HUES64 (cell line): ENCODE results near the gene IGLL5.

Source experiments
- H3K27ac ChIP-seq: 2 replicates; pipeline ENCODE4 v1.7.0; 2013; ENCODE audit warnings: low read depth, low read length, inconsistent platforms
- H3K27me3 ChIP-seq: 2 replicates; pipeline ENCODE4 v1.6.1; 2013; ENCODE audit warnings: mild to moderate bottlenecking, low read length; ENCODE audit not compliant: insufficient read depth
- H3K36me3 ChIP-seq: 2 replicates; pipeline ENCODE4 v1.6.1; 2013; ENCODE audit warnings: mild to moderate bottlenecking, low read length; ENCODE audit not compliant: insufficient read depth
- H3K4me1 ChIP-seq: 2 replicates; pipeline ENCODE4 v1.6.1; 2013; ENCODE audit warnings: mild to moderate bottlenecking, low read length, moderate library complexity; ENCODE audit not compliant: insufficient read depth
- H3K4me3 ChIP-seq: 2 replicates; pipeline ENCODE4 v1.5.1; 2013; ENCODE audit warnings: mild to moderate bottlenecking, low read length, moderate library complexity
- H3K9ac ChIP-seq: 2 replicates; pipeline ENCODE4 v1.6.1; 2013; ENCODE audit warnings: mild to moderate bottlenecking, low read depth, low read length
- H3K9me3 ChIP-seq: 2 replicates; pipeline ENCODE4 v1.6.1; 2013; ENCODE audit warnings: low read depth, low read length; ENCODE audit not compliant: insufficient read depth
- WGBS: fragments of 150-250, 120-280 bp; methylation state at CpG from one replicate; pipeline ENCODE4 v1.1.7; 2013; ENCODE audit warnings: missing lambda C conversion rate; 5-methylcytosine and 5-hydroxymethylcytosine counted together

IGLL5 gene

DNA sequence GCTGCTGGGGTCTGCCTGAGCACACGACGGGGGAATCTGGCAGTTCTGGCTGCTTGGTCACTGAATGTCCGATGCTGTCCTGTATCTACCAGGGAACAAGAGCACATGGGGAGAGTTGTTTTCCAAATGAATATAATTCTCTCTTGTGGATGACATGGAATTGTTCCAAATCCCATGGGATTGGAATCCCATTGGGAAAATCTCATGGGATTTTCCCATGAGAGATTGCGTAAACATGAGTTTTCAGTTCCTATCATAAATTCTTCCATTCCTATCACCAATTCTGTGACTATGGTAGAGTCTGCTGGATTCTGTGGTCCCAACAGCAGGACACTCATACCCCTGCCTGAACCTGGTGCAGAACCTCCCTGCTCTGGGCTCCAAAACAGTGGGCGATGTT lies 35.6 kb upstream of the IGLL5 start:
- Histone ChIP-seq H3K27ac (no peak overlapping the region), H3K9ac (no peak overlapping the region), H3K4me3 (no peak overlapping the region), H3K4me1 (no peaks in the 10 kb centered on the region), H3K36me3 (no peaks in the 10 kb centered on the region), H3K9me3 (no peaks in the 10 kb centered on the region), H3K27me3 (peaks cover 50% of the 10 kb centered on the region)
- WGBS, result 88% methylated on average over 4 of the region's 5 CpGs

DNA sequence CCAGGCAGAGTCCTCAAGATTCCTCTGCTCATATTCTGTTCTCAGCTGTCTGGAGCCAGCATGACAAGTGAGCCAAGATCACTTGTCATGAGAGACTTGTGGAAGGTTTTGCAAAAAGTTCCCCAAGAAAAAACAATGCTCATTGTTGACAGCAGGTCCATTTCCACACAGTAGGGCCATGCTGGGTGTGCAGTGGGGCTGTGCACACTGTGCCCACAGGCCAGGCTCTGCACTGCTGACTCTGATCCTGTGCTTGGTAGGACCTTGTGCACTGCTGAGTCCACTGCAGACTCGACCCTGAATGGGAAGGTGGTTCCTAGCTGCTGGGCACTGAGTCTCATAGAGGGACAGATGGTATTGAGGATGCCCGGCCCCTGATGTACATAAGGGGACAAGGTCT lies 33.9 kb upstream of the IGLL5 start:
- H3K4me1 ChIP-seq, result no peaks in the 10 kb centered on the region
- 82% methylated on average over 2 of the region's 2 CpGs for WGBS
- no peak overlapping the region for H3K9ac ChIP-seq
- no peaks in the 10 kb centered on the region for H3K9me3 ChIP-seq
- H3K4me3 ChIP-seq, result no peak overlapping the region
- no peaks in the 10 kb centered on the region for H3K36me3 ChIP-seq
- H3K27ac ChIP-seq, result no peak overlapping the region
- peaks cover 55% of the 10 kb centered on the region for H3K27me3 ChIP-seq

DNA sequence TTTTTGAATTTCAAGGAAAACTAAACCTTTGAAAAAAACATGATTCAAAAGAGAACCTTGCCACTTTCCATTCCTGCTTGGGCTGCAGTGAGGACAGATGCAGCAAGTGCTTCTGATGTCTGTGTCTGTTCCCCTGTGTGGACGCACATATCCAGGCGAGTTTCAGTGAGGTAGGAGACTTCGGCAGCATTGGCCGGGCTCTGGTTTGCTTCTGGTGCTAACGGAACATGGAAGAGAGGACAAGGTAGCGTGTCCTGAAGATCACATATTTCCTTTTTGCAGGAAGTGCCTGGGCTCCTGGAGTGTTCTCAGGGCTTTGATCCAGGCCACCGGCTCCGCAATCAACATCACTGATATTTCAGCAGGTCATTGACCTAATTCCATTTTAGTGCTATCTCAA lies 33.1 kb upstream of the IGLL5 start:
- H3K4me3 ChIP-seq, result no peak overlapping the region
- H3K9me3 ChIP-seq, result no peaks in the 10 kb centered on the region
- peaks cover 61% of the 10 kb centered on the region for H3K27me3 ChIP-seq
- no peaks in the 10 kb centered on the region for H3K36me3 ChIP-seq
- no peak overlapping the region for H3K27ac ChIP-seq
- no peaks in the 10 kb centered on the region for H3K4me1 ChIP-seq
- H3K9ac ChIP-seq, result no peak overlapping the region
- WGBS, result 92% methylated on average over 8 of the region's 8 CpGs

DNA sequence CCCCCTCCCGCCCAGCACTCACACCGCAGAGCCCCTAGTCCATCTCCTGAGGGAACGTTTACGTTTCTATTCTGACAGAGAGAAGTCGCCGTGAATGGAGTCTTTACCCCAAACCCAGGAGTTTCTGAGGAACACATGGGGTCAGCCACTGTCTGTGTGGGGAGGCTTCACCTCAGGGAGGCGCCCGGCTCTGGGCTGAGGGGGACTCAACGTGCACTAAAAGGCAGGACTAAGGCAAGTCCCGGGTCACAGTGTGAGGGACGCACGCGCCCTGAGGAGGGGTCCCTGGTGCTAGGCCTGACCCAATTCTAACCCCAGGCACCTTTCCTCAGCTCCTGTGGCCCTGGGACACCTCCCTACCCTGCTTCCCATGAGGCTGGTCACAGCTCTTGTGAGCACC lies 32.5 kb upstream of the IGLL5 start:
- Histone ChIP-seq H3K4me3 (no peak overlapping the region), H3K4me1 (no peaks in the 10 kb centered on the region), H3K9me3 (no peaks in the 10 kb centered on the region), H3K9ac (no peak overlapping the region), H3K36me3 (no peaks in the 10 kb centered on the region), H3K27me3 (peaks cover 66% of the 10 kb centered on the region), H3K27ac (no peak overlapping the region)
- 86% methylated on average over 13 of the region's 13 CpGs for WGBS

DNA sequence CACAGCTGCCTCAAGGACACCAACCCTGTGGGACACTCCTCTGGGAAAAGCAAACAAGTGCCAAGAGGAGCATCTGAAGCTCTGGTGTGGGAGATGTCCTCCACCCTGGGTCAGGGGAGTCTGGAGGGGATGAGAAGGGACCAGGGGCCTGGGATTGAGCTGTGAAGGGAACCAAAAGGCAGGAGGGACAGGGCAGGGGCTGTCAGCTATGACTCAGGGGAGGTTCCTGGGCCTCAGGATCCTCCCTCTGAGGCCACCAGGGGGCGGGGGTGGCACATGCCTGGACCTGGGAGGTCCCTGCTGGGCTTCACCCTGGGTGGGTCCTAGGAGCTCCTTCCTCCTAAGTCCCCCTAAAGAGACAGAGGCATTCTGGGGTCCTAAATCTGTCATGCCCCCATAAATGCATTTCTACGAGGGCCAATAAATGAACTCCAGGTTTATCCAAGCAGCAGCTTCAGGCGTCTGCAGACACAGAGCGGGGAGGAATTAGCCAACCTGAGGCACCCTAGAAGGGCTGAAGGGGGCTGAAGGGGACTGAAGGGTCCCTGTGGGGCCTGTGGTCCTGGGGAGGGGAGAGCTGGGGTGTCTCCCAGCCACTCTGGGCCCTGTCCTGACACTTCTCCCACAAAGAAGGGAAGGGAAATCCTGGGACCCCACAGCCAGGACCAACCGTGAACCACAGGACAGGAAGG lies 31.9 kb upstream of the IGLL5 start:
- 74% methylated on average over 5 of the region's 5 CpGs for WGBS
- no peak overlapping the region for H3K27ac ChIP-seq
- H3K36me3 ChIP-seq, result no peaks in the 10 kb centered on the region
- peaks cover 73% of the 10 kb centered on the region for H3K27me3 ChIP-seq
- no peaks in the 10 kb centered on the region for H3K9me3 ChIP-seq
- H3K4me3 ChIP-seq, result no peak overlapping the region
- no peaks in the 10 kb centered on the region for H3K4me1 ChIP-seq
- H3K9ac ChIP-seq, result no peak overlapping the region

DNA sequence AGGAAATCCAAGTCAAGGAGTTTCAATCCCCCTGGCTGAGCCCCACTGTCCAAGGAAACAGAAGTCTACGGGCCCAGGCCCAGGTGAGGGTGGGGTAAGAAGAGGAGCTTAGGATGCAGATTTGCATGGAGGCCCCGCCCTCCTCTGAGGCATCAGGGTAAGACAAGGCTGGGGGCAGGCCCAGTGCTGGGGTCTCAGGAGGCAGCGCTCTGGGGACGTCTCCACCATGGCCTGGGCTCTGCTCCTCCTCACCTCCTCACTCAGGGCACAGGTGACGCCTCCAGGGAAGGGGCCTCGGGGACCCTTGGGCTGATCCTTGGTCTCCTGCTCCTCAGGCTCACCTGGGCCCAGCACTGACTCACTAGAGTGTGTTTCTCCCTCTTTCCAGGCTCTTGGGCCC lies 31.3 kb upstream of the IGLL5 start:
- Histone ChIP-seq H3K4me1 (no peaks in the 10 kb centered on the region), H3K9me3 (no peaks in the 10 kb centered on the region), H3K27me3 (peaks cover 76% of the 10 kb centered on the region), H3K36me3 (no peaks in the 10 kb centered on the region), H3K27ac (no peak overlapping the region), H3K9ac (no peak overlapping the region), H3K4me3 (no peak overlapping the region)
- WGBS, result 91% methylated on average over 6 of the region's 6 CpGs

DNA sequence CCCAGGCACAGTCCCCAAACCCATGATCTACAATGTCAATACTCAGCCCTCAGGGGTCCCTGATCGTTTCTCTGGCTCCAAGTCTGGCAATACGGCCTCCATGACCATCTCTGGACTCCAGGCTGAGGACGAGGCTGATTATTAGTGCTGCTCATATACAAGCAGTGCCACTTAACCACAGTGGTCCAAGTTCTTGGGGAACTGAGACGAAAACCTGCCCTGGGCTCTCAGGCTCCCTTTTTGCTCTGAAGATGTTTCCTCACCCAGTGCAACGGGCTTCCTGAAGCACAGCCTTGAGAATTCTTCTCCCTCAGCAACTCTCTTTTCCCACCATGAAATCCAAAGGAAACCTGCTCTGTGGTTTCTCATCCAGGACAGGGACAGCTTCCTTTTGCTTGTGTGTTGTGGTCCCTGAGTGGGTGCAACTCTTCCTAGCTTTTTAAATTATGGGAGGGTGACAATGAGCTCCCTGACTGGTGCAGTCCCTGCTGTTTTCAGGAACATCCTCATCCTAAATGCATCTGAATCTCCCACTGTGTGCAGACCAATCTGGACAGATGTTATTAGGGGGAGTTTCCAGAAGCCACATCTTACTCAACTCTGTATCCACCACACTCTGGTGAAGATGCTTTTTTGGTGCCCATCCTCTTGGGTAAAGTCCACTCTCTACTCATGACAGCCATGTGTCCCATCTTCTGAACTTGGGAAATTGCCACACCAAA lies 30.6 kb upstream of the IGLL5 start:
- H3K9ac ChIP-seq, result no peak overlapping the region
- 93% methylated on average over 5 of the region's 5 CpGs for WGBS
- no peaks in the 10 kb centered on the region for H3K36me3 ChIP-seq
- H3K27ac ChIP-seq, result no peak overlapping the region
- H3K4me3 ChIP-seq, result no peak overlapping the region
- H3K27me3 ChIP-seq, result peaks cover 75% of the 10 kb centered on the region
- no peaks in the 10 kb centered on the region for H3K4me1 ChIP-seq
- H3K9me3 ChIP-seq, result no peaks in the 10 kb centered on the region

DNA sequence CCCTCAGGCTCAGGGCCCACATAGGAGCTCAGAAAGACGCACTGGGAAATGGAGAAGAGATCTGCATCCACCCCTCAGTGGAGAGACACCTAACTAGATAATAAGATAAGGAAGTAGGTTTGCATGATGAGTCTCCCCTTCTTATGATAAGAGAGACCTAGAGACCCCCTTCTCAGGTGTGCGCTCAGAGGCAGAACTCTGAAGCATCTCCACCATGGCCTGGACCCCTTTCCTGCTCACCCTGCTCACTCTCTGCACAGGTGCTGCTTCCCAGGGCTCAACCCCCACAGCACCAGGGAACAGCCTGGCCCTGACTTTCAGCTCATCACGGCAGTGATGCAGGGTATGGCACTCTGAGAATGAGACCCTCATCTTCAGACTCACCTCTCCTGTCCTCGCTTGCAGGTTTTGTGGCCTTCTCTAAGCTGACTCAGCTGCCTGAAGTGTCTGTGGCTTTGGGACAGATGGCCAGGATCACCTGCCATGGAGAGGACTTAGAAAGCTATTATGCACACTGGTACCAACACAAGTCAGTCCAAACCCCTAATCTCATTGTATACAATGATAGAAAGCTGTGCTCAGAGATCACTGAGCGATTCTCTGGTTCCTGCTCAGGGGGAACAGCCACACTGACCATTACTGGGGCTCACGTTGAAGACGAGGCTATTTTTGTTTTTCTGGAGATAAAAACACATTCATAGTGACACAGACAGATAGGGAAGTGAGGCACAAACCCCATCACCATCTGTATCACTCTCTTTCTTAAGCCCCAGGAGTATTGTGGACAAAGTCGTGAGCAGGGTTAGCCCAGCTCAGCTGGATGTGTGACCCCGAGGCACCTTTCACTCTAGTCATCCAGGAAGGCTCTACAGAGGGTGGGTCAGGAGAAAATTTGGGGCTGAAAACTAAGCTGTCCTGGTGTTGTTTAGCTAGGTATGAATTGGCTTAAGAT lies 29.7 kb upstream of the IGLL5 start:
- H3K4me1 ChIP-seq, result no peaks in the 10 kb centered on the region
- no peak overlapping the region for H3K9ac ChIP-seq
- no peaks in the 10 kb centered on the region for H3K9me3 ChIP-seq
- no peaks in the 10 kb centered on the region for H3K36me3 ChIP-seq
- H3K27ac ChIP-seq, result no peak overlapping the region
- H3K27me3 ChIP-seq, result peaks cover 75% of the 10 kb centered on the region
- 93% methylated on average over 9 of the region's 9 CpGs for WGBS
- no peak overlapping the region for H3K4me3 ChIP-seq

DNA sequence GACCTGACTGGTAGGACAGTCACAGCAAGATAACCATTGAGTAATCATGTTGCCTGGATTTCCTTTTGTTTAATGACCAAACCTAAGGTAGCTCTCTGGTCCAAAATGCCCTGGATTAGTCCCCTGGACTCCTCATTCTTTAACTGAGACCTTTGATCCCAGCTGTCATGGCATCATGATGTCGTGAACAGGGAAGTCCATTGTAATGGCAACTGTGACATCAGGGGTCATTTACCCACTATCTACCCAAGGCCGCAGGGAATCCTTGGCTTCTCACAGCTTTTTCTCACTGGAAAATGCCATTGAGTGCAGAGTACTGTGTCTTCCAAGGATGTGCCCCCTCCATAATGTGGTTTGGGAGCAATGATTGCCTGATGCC lies 29.1 kb upstream of the IGLL5 start:
- no peaks in the 10 kb centered on the region for H3K36me3 ChIP-seq
- H3K9ac ChIP-seq, result no peak overlapping the region
- no peak overlapping the region for H3K4me3 ChIP-seq
- no peak overlapping the region for H3K27ac ChIP-seq
- no peaks in the 10 kb centered on the region for H3K9me3 ChIP-seq
- H3K27me3 ChIP-seq, result peaks cover 75% of the 10 kb centered on the region
- no peaks in the 10 kb centered on the region for H3K4me1 ChIP-seq
- 89% methylated on average over 2 of the region's 2 CpGs for WGBS

DNA sequence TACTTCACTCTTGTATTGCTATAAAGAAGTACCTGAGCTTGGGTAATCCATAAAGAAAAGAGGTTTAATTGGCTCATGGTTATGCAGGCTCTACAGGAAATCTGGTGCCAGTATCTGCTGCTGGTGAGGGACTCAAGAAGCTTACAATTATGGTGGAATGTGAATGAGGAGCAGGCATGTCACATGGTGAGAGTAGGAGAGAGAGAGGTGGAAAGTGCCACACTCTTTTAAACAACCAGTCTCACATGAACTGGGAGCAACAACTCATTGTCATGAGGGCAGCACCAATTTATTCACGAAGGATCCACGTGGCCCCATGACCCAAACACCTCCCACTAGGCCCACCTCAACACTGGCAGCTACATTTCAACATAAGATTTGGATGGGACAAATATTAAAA lies 24.6 kb upstream of the IGLL5 start:
- no peak overlapping the region for H3K4me3 ChIP-seq
- no peaks in the 10 kb centered on the region for H3K36me3 ChIP-seq
- WGBS, result 57% methylated on average over 2 of the region's 2 CpGs
- no peaks in the 10 kb centered on the region for H3K9me3 ChIP-seq
- H3K4me1 ChIP-seq, result no peaks in the 10 kb centered on the region
- no peak overlapping the region for H3K9ac ChIP-seq
- no peak overlapping the region for H3K27ac ChIP-seq
- H3K27me3 ChIP-seq, result peaks cover 87% of the 10 kb centered on the region
